Type B pancreatic cell (in vitro differentiated cells): ENCODE measurements around the gene NDC1. TPM values are rescaled to one million over a fixed set of nuclear protein-coding genes. Genes with fewer than 3 reads are reported as not detected.
A peak's percentile ranks its signal among the peaks of the same experiment; 100 is the strongest.

Source experiments
- DNase-seq: peaks from one replicate; pipeline ENCODE4 v3.0.0; 2021; ENCODE audit warnings: mixed read lengths; ENCODE audit not compliant: unreplicated experiment; ENCODE audit errors: extremely low spot score
- H3K27ac Mint-ChIP-seq: 2 replicates; pipeline ENCODE4 v1.8.0; 2021; ENCODE audit warnings: mild to moderate bottlenecking, mixed read lengths
- H3K27me3 Mint-ChIP-seq: 2 replicates; pipeline ENCODE4 v1.8.0; 2021; ENCODE audit warnings: mixed read lengths
- H3K36me3 Mint-ChIP-seq: 2 replicates; pipeline ENCODE4 v1.8.0; 2021; ENCODE audit warnings: mixed read lengths
- H3K4me1 Mint-ChIP-seq: one replicate; pipeline ENCODE4 v1.8.0; 2021; ENCODE audit warnings: mixed read lengths; ENCODE audit not compliant: unreplicated experiment
- H3K4me3 Mint-ChIP-seq: 2 replicates; pipeline ENCODE4 v1.8.0; 2021; ENCODE audit warnings: mild to moderate bottlenecking, mixed read lengths
- H3K9me3 Mint-ChIP-seq: 2 replicates; pipeline ENCODE4 v1.8.0; 2021; ENCODE audit warnings: mixed read lengths
- total RNA-seq: library from RNA; stranded (reverse); gene quantifications from 2 replicates; pipeline ENCODE4 v1.2.1, GENCODE V29; 2021; ENCODE audit warnings: low replicate concordance
- TF ChIP-seq, protein P1 (sequence below): fragments of 200-600 bp; sonication (generic); conservative IDR thresholded peaks from 2 replicates; pipeline ENCODE4 v1.5.0; 2021; ENCODE audit warnings: antibody characterized with exemption, mild to moderate bottlenecking

Gene NDC1
- total RNA-seq, 1 donor from 2014 or later = 29.5 TPM

DNA sequence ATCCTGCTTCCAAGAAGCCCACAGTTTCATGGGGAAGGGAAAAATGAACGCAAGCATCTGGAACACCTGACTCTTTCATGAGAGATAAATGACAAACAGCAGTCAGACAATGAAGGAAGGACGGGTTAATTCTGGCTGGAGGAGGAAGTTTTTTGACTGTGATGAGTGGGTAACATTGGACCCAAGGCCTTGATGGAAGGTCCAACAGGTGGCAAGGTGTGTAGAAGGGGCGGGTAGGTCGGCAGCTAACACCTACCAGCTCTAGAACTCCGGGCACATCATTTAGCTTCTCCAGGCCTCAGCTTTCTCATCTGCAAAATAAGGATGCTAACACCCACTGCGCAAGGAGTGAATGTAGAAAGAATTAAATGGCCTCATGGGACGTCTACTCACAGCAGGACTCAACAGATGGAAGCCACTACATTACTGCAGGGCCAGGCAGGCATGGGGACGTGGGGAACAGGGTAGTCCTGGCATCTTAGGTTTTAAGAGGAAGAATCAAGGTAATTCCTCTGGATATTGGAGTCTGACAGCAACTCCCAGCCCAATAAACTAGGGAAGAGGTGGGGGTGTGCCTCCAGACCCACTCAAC lies 112.0 kb downstream of the NDC1 start:
- TF ChIP-seq, protein P1, sequence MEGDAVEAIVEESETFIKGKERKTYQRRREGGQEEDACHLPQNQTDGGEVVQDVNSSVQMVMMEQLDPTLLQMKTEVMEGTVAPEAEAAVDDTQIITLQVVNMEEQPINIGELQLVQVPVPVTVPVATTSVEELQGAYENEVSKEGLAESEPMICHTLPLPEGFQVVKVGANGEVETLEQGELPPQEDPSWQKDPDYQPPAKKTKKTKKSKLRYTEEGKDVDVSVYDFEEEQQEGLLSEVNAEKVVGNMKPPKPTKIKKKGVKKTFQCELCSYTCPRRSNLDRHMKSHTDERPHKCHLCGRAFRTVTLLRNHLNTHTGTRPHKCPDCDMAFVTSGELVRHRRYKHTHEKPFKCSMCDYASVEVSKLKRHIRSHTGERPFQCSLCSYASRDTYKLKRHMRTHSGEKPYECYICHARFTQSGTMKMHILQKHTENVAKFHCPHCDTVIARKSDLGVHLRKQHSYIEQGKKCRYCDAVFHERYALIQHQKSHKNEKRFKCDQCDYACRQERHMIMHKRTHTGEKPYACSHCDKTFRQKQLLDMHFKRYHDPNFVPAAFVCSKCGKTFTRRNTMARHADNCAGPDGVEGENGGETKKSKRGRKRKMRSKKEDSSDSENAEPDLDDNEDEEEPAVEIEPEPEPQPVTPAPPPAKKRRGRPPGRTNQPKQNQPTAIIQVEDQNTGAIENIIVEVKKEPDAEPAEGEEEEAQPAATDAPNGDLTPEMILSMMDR = no peak
- Mint-ChIP-seq H3K27ac (no peak overlapping the region), H3K27me3 (peaks cover 18% of the 10 kb centered on the region), H3K9me3 (no peaks in the 10 kb centered on the region), H3K4me1 (peaks cover 21% of the 10 kb centered on the region), H3K4me3 (no peak overlapping the region), H3K36me3 (no peaks in the 10 kb centered on the region)
- no peak for DNase-seq

- no peak for DNase-seq
- Mint-ChIP-seq H3K4me3 (no peak overlapping the region), H3K9me3 (no peaks in the 10 kb centered on the region), H3K36me3 (no peaks in the 10 kb centered on the region), H3K27ac (no peak overlapping the region), H3K4me1 (peaks cover 14% of the 10 kb centered on the region), H3K27me3 (peaks cover 12% of the 10 kb centered on the region)
- TF ChIP-seq, protein P1 = peak; percentile 42
Measured at GRCh38 chr1:53725238-53725689, 112.8 kb downstream of the NDC1 start.

DNA sequence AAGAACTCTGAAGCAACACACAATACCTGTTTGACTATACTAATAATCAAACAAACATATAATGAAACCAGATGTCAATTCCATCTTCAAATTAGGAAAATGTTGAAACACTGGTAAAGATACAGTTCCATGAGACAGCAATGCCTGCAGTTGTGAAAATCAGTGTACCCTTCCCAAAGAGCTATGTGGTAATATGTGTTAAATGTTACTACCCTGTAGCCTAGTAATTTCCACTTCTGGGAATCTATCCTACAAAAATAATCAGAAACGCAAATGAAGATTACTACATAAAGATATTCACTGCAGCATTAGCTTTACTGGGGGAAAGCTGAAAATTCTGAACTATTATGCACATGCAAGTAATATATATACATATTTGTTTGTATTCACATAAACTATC lies 116.1 kb downstream of the NDC1 start:
- Mint-ChIP-seq H3K27ac (no peak overlapping the region), H3K4me1 (no peaks in the 10 kb centered on the region), H3K9me3 (no peaks in the 10 kb centered on the region), H3K4me3 (no peak overlapping the region), H3K36me3 (no peaks in the 10 kb centered on the region), H3K27me3 (peaks cover 19% of the 10 kb centered on the region)
- TF ChIP-seq, protein P1 = no peak
- no peak for DNase-seq

GRCh38 chr1:53721088-53721487 lies 117.0 kb downstream of the NDC1 start:
- Mint-ChIP-seq H3K9me3 (no peaks in the 10 kb centered on the region), H3K27ac (no peak overlapping the region), H3K36me3 (no peaks in the 10 kb centered on the region), H3K4me3 (no peak overlapping the region), H3K4me1 (no peaks in the 10 kb centered on the region), H3K27me3 (peaks cover 19% of the 10 kb centered on the region)
- no peak for DNase-seq
- TF ChIP-seq, protein P1 = no peak

DNA sequence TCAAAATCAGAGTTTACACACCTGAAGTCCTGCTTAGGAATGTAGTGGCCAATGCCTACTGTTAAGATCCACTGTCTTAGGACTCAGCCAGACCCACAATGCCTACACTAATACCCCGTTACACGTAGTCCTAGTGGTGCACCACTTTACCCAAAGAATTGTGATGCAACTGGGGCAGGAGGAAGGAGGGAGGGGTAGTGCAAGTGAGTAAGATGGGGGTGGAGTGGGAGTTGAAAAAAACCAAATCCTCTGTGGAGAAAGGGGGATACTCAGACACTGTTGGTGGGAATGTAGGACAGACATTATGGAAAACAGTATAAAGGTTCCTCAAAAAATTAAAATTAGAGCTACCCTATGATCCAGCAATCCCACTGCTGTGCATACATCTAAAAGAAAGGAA lies 118.6 kb downstream of the NDC1 start:
- no peaks in the 10 kb centered on the region for H3K9me3 Mint-ChIP-seq
- TF ChIP-seq, protein P1 = no peak
- DNase-seq = no peak
- H3K4me1 Mint-ChIP-seq = no peaks in the 10 kb centered on the region
- no peak overlapping the region for H3K27ac Mint-ChIP-seq
- peaks cover 12% of the 10 kb centered on the region for H3K27me3 Mint-ChIP-seq
- H3K36me3 Mint-ChIP-seq = no peaks in the 10 kb centered on the region
- no peak overlapping the region for H3K4me3 Mint-ChIP-seq
